NCI-H1694 (cell line): Measurements from ENCODE around the gene CNPY3.

ENCODE experiments used
- DNase-seq: peaks from one replicate; lab custom pipeline; 2025; lab: John Stamatoyannopoulos, UW

The CNPY3 gene

DNA sequence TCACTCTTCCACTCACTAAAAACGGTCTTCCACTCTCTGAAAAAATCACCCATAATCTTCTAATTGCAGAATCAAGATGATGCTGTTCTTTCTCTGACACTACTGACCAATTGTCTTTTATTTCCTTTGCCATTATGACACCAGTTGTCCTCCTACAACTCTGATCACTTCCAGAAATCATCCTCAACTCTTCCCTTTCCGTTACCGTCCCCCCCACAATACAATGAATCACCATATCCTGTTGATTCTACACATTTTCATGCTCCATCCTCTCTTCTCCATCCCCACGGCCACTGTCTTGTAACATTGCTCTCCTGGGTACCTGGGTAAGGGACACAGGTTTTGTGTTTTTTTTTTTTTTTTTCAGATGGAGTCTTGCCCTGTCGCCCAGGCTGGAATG is 52.6 kb downstream of the CNPY3 start:
- DNase-seq: no peak

DNA sequence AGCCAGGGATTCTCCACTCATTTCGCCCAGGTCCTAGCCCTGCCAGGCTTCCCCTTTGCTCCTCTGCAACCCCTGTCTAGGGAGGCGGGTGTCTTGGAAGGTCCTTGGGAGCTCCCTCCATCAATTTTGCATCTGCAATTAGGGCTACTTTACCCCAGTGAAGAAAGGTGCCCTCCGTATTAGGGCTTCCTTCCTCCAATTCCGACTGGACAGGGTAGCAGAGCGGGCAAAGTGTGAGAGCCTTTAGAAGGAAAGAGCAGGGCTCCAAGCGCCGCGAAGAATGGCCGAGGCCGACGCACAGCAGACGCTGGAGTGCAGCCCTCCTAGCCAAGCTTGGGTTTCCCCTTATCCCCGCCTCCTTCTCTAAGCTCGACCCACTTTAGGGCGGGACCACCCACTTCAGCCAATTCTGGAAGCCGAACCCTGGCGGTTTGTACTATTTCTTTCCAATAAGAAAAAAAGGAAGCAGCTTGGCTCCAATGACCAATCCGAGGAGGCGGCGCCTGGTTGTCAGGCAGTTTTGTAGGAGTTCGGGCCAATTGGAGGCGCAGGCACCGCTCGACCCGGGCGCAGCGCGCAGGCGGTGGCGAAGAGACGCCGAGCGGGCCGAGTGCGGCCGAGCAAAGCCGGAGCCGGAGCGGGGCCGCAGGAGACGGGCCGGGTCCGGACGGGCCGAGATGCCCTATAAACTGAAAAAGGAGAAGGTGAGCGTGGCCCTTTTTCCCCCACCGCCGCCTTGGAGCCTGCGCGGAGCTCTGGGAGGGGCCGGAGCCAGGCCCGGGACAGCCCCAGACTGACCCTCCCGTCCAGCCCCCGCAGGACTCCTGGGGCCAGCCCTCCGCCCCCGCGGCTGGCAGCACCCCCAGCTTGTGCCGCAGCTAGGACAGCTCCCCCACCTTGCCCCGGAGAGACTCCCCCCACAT is 55.0 kb downstream of the CNPY3 start, which contains the start of gene PPP2R5D:
PPP2R5D (plus strand) TSS at position 570 of the 923 bp plus-strand sequence; CDS start at position 678, 108 bp downstream.
- DNase-seq: peak; percentile 97

GRCh38 chr6:42984924-42985475 is 55.7 kb downstream of the CNPY3 start:
- no peak for DNase-seq

DNA sequence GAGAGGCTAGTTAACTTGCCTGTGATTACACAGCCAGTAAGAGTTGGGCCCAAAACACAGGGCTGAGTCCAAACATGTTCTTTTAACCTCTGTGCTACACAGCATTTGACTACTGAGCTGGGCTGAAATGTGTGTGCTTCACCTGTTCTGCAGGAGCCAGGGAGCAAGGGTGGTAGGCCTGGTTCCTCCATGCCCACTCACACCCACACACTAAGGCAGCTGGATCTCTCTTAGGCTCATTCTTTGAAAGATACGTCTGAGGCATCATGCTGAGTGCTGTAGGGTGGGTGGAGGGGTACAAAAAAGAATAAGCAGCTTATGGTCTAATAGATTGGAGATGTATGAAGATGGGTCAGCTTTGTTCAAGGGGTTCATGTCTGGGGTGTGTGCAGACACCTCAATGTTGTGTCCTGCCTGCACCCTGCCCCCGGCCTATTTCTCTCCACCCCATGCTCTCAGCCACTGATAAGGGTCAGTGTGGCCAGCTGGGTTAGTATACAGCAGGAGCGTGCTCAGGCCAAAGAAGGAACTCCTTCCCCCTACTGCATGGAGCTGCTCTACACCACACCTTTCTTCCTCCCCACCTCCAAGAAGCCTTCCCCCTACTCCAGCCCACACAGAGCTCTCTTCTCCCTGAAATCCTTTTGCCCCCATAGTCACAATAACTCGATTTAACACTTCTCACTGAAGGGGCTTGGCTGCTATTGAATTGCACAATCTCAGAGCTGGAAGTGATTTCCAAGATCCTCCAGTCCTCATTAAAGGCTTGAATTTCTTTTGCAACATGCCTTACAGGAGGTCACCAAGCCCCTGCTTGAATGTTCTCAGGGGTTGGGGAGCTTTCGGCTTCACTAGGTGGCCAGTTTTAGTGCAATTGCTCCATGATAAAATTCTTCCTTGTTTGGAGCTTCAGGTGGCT is 58.5 kb downstream of the CNPY3 start:
- no peak for DNase-seq

- no peak for DNase-seq
These were observed 59.3 kb downstream of the CNPY3 start for GRCh38 chr6:42988486-42989020.
